GM21786 (cell line): ENCODE results near the gene PNMA8B.

ENCODE experiments used
- ATAC-seq: cut with Tn5 transposase; IDR thresholded peaks from one replicate; pipeline ENCODE4 v1.9.1; 2021; ENCODE audit not compliant: unreplicated experiment

The PNMA8B gene

GRCh38 chr19:46487802-46488445, 7.7 kb downstream of the PNMA8B start:
- ATAC-seq = no peak

GRCh38 chr19:46487178-46487801, 8.4 kb downstream of the PNMA8B start:
- ATAC-seq = no peak

- no peak for ATAC-seq
Measured at GRCh38 chr19:46486358-46486757, 9.3 kb downstream of the PNMA8B start.

GRCh38 chr19:46484656-46485055, 11.0 kb downstream of the PNMA8B start:
- no peak for ATAC-seq

- ATAC-seq = no peak
Measured at GRCh38 chr19:46482631-46483030, 13.0 kb downstream of the PNMA8B start.

GRCh38 chr19:46481947-46482346, 13.7 kb downstream of the PNMA8B start:
- ATAC-seq = no peak

- ATAC-seq = no peak
Measured at GRCh38 chr19:46481223-46481848, 14.3 kb downstream of the PNMA8B start.

- ATAC-seq = no peak
Measured at GRCh38 chr19:46480415-46480814, 15.3 kb downstream of the PNMA8B start.

GRCh38 chr19:46478356-46478986, 17.2 kb downstream of the PNMA8B start:
- no peak for ATAC-seq

- ATAC-seq = no peak
Measured at GRCh38 chr19:46475986-46476385, 19.7 kb downstream of the PNMA8B start.

GRCh38 chr19:46474211-46474610, 21.5 kb downstream of the PNMA8B start:
- no peak for ATAC-seq

GRCh38 chr19:46472592-46472991, 23.1 kb downstream of the PNMA8B start:
- no peak for ATAC-seq

GRCh38 chr19:46471811-46472543, 23.7 kb downstream of the PNMA8B start:
- ATAC-seq = no peak

GRCh38 chr19:46471116-46471733, 24.4 kb downstream of the PNMA8B start, which contains the start of gene PNMA8A:
TSS of gene PNMA8A (minus strand) at chr19:46471563. CDS start at chr19:46471035, 528 bp downstream.
- ATAC-seq = no peak

GRCh38 chr19:46470376-46470775, 25.3 kb downstream of the PNMA8B start:
- no peak for ATAC-seq

GRCh38 chr19:46469541-46470185, 26.0 kb downstream of the PNMA8B start:
- ATAC-seq = no peak

- ATAC-seq = no peak
Measured at GRCh38 chr19:46466536-46467196, 29.0 kb downstream of the PNMA8B start.

GRCh38 chr19:46463516-46463915, 32.2 kb downstream of the PNMA8B start:
- no peak for ATAC-seq

- ATAC-seq = no peak
Measured at GRCh38 chr19:46461537-46461936, 34.1 kb downstream of the PNMA8B start.

- no peak for ATAC-seq
Measured at GRCh38 chr19:46460981-46461380, 34.7 kb downstream of the PNMA8B start.
